ENCODE measurements around the gene SDCCAG8.

Gene SDCCAG8

GRCh38 chr1:243287652-243288051 is 31.8 kb downstream of the SDCCAG8 start:
- H3K4me3 ChIP-seq (ENCODE audit: low read length): peak overlapping the region; percentile 7; the same call in 1 of the 2 replicates
- peaks cover 46% of the 10 kb centered on the region for H3K4me1 ChIP-seq (ENCODE audit: low read length)
- H3K9ac ChIP-seq (ENCODE audit: low read length): no peak overlapping the region; the same call in 1 of the 2 replicates
- peaks cover 3% of the 10 kb centered on the region; the same call in 1 of the 2 replicates for H3K9me3 ChIP-seq (ENCODE audit: insufficient read depth, low read length)
- H3K79me2 ChIP-seq (ENCODE audit: low read length): no peaks in the 10 kb centered on the region
- H3K27me3 ChIP-seq (ENCODE audit: low read depth, low read length): no peaks in the 10 kb centered on the region
- no peak for TF ChIP-seq EZH2phosphoT487 (IDR thresholded peaks at IDR 0.05; ENCODE audit: low read depth)
- no peak for TF ChIP-seq CTCF (IDR thresholded peaks at IDR 0.05; ENCODE audit: low read depth, low read length)
- H2AFZ ChIP-seq (ENCODE audit: low read depth, low read length): no peak overlapping the region
- peaks cover 34% of the 10 kb centered on the region for H3K36me3 ChIP-seq (replicated peaks; ENCODE audit: low read depth, low read length)
- peak overlapping the region; percentile 50 for H3K4me2 ChIP-seq (ENCODE audit: low read length)
- peak overlapping the region; percentile 68 for H3K27ac ChIP-seq (ENCODE audit: low read length)
- H4K20me1 ChIP-seq (ENCODE audit: insufficient read depth, low read length): no peaks in the 10 kb centered on the region

GRCh38 chr1:243288062-243288461 is 32.2 kb downstream of the SDCCAG8 start:
- peaks cover 46% of the 10 kb centered on the region for H3K4me1 ChIP-seq (ENCODE audit: low read length)
- peak overlapping the region; percentile 50 for H3K4me2 ChIP-seq (ENCODE audit: low read length)
- H3K4me3 ChIP-seq (ENCODE audit: low read length): peak overlapping the region; percentile 7; the same call in 1 of the 2 replicates
- no peak overlapping the region for H2AFZ ChIP-seq (ENCODE audit: low read depth, low read length)
- no peaks in the 10 kb centered on the region for H3K79me2 ChIP-seq (ENCODE audit: low read length)
- no peaks in the 10 kb centered on the region for H4K20me1 ChIP-seq (ENCODE audit: insufficient read depth, low read length)
- peaks cover 5% of the 10 kb centered on the region; the same call in 1 of the 2 replicates for H3K9me3 ChIP-seq (ENCODE audit: insufficient read depth, low read length)
- H3K27ac ChIP-seq (ENCODE audit: low read length): peak overlapping the region; percentile 68
- H3K9ac ChIP-seq (ENCODE audit: low read length): peak overlapping the region; percentile 1; the same call in 1 of the 2 replicates
- H3K27me3 ChIP-seq (ENCODE audit: low read depth, low read length): no peaks in the 10 kb centered on the region
- H3K36me3 ChIP-seq (replicated peaks; ENCODE audit: low read depth, low read length): peaks cover 38% of the 10 kb centered on the region
- TF ChIP-seq CTCF (IDR thresholded peaks at IDR 0.05; ENCODE audit: low read depth, low read length) (no peak), EZH2phosphoT487 (IDR thresholded peaks at IDR 0.05; ENCODE audit: low read depth) (no peak)

GRCh38 chr1:243291292-243291691 is 35.5 kb downstream of the SDCCAG8 start:
- Histone ChIP-seq H3K4me3 (ENCODE audit: low read length) (no peak overlapping the region), H4K20me1 (ENCODE audit: insufficient read depth, low read length) (no peaks in the 10 kb centered on the region), H3K9me3 (ENCODE audit: insufficient read depth, low read length) (peaks cover 14% of the 10 kb centered on the region; the same call in 1 of the 2 replicates), H3K79me2 (ENCODE audit: low read length) (no peaks in the 10 kb centered on the region), H2AFZ (ENCODE audit: low read depth, low read length) (no peak overlapping the region), H3K4me1 (ENCODE audit: low read length) (peaks cover 23% of the 10 kb centered on the region), H3K36me3 (replicated peaks; ENCODE audit: low read depth, low read length) (peaks cover 49% of the 10 kb centered on the region), H3K27me3 (ENCODE audit: low read depth, low read length) (no peaks in the 10 kb centered on the region), H3K4me2 (ENCODE audit: low read length) (no peak overlapping the region), H3K9ac (ENCODE audit: low read length) (no peak overlapping the region), H3K27ac (ENCODE audit: low read length) (no peak overlapping the region)
- TF ChIP-seq EZH2phosphoT487 (IDR thresholded peaks at IDR 0.05; ENCODE audit: low read depth) (no peak), CTCF (IDR thresholded peaks at IDR 0.05; ENCODE audit: low read depth, low read length) (no peak)

GRCh38 chr1:243292117-243292516 is 36.3 kb downstream of the SDCCAG8 start:
- Histone ChIP-seq H3K27me3 (ENCODE audit: low read depth, low read length) (no peaks in the 10 kb centered on the region), H3K4me3 (ENCODE audit: low read length) (no peak overlapping the region), H3K9ac (ENCODE audit: low read length) (no peak overlapping the region), H2AFZ (ENCODE audit: low read depth, low read length) (no peak overlapping the region), H3K9me3 (ENCODE audit: insufficient read depth, low read length) (peaks cover 14% of the 10 kb centered on the region; the same call in 1 of the 2 replicates), H3K27ac (ENCODE audit: low read length) (no peak overlapping the region), H3K36me3 (replicated peaks; ENCODE audit: low read depth, low read length) (peaks cover 42% of the 10 kb centered on the region), H3K4me1 (ENCODE audit: low read length) (peaks cover 14% of the 10 kb centered on the region), H3K79me2 (ENCODE audit: low read length) (no peaks in the 10 kb centered on the region), H4K20me1 (ENCODE audit: insufficient read depth, low read length) (no peaks in the 10 kb centered on the region), H3K4me2 (ENCODE audit: low read length) (no peak overlapping the region)
- TF ChIP-seq EZH2phosphoT487 (IDR thresholded peaks at IDR 0.05; ENCODE audit: low read depth) (no peak), CTCF (IDR thresholded peaks at IDR 0.05; ENCODE audit: low read depth, low read length) (no peak)
